Peyer's patch (tissue), 4 donors: ENCODE results near the gene EPM2AIP1.

Experiments used
- POLR2A ChIP-seq, 2 donors: fragments of 450-650 bp; IDR thresholded peaks; one replicate each; pipeline ENCODE4 v1.5.1; 2017; ENCODE audit warnings: antibody characterized with exemption in 2 of 2, mild to moderate bottlenecking in 2 of 2, moderate library complexity in 2 of 2
- TF ChIP-seq, protein P1 (sequence below), 6 experiments: fragments of 450-650 bp in 4 of 6; fragments of 200-600 bp in 2 of 6; sonication (generic) in 1 of 6; IDR thresholded peaks; one replicate each; pipeline ENCODE4 v1.5.1; 2017 to 2019; ENCODE audit warnings: antibody characterized with exemption in 6 of 6, mild to moderate bottlenecking in 3 of 6, moderate library complexity in 1 of 6

DNA sequence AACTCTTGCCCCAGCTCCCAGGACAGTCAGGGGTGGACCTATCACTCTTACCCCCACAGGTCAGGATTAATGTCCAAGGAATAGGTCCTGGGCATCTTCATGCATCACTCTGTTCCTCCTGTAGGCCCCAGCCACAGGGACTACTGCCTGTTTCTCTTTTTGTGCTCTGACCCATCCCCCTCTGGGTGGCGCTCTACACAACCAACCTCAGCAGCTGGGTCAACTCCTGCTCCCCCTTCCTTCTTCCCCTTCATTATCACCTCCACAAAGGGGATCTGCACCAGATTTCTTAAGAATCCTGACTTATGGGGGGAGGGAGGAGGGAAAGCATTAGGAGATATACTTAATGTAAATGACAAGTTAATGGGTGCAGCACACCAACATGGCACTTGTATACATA lies 35.9 kb downstream of the EPM2AIP1 start:
- TF ChIP-seq, protein P1, sequence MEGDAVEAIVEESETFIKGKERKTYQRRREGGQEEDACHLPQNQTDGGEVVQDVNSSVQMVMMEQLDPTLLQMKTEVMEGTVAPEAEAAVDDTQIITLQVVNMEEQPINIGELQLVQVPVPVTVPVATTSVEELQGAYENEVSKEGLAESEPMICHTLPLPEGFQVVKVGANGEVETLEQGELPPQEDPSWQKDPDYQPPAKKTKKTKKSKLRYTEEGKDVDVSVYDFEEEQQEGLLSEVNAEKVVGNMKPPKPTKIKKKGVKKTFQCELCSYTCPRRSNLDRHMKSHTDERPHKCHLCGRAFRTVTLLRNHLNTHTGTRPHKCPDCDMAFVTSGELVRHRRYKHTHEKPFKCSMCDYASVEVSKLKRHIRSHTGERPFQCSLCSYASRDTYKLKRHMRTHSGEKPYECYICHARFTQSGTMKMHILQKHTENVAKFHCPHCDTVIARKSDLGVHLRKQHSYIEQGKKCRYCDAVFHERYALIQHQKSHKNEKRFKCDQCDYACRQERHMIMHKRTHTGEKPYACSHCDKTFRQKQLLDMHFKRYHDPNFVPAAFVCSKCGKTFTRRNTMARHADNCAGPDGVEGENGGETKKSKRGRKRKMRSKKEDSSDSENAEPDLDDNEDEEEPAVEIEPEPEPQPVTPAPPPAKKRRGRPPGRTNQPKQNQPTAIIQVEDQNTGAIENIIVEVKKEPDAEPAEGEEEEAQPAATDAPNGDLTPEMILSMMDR (IDR thresholded peaks at IDR 0.05): no peak
- no peak for TF ChIP-seq POLR2A (IDR thresholded peaks at IDR 0.05)
